ENCODE measurements around the gene MAGI2.

MAGI2 gene

GRCh38 chr7:79334334-79334733 lies 119.1 kb downstream of the MAGI2 start:
- DNase-seq (ENCODE audit: low read depth) = no peak
- in situ Hi-C loops (cut with HindIII; ENCODE audit: low sequenced_read_pairs) = no loop called here
- no peak overlapping the region for H3K4me3 ChIP-seq (ENCODE audit: low read depth, low read length)
- no peak for TF ChIP-seq CTCF (IDR thresholded peaks at IDR 0.05; ENCODE audit: low read depth, low read length, missing control alignments)

- in situ Hi-C loops (cut with HindIII; ENCODE audit: low sequenced_read_pairs) = no loop called here
Observed at GRCh38 chr7:79332091-79332490, 121.4 kb downstream of the MAGI2 start.

GRCh38 chr7:79329464-79329863 lies 124.0 kb downstream of the MAGI2 start:
- no peak for TF ChIP-seq CTCF (IDR thresholded peaks at IDR 0.05; ENCODE audit: low read depth, low read length, missing control alignments)
- DNase-seq (ENCODE audit: low read depth) = no peak
- H3K4me3 ChIP-seq (ENCODE audit: low read depth, low read length) = no peak overlapping the region
- in situ Hi-C loops (cut with HindIII; ENCODE audit: low sequenced_read_pairs) = no loop called here

More at GRCh38 chr7:79332091-79332490, 121.4 kb downstream of the MAGI2 start:
- no peak for DNase-seq (ENCODE audit: low read depth)
- H3K4me3 ChIP-seq (ENCODE audit: low read depth, low read length) = no peak overlapping the region
- TF ChIP-seq CTCF (IDR thresholded peaks at IDR 0.05; ENCODE audit: low read depth, low read length, missing control alignments) = no peak

- in situ Hi-C loops (cut with HindIII; ENCODE audit: low sequenced_read_pairs) = no loop called here
- H3K4me3 ChIP-seq (ENCODE audit: low read depth, low read length) = no peak overlapping the region
- DNase-seq (ENCODE audit: low read depth) = peak; percentile 49
- no peak for TF ChIP-seq CTCF (IDR thresholded peaks at IDR 0.05; ENCODE audit: low read depth, low read length, missing control alignments)
Observed at GRCh38 chr7:79320741-79321473, 132.6 kb downstream of the MAGI2 start.

GRCh38 chr7:79319369-79319768 lies 134.1 kb downstream of the MAGI2 start:
- in situ Hi-C loops (cut with HindIII; ENCODE audit: low sequenced_read_pairs) = no loop called here
- no peak overlapping the region for H3K4me3 ChIP-seq (ENCODE audit: low read depth, low read length)
- TF ChIP-seq CTCF (IDR thresholded peaks at IDR 0.05; ENCODE audit: low read depth, low read length, missing control alignments) = no peak
- no peak for DNase-seq (ENCODE audit: low read depth)

- peak; percentile 60 for DNase-seq (ENCODE audit: low read depth)
- in situ Hi-C loops (cut with HindIII; ENCODE audit: low sequenced_read_pairs) = no loop called here
- TF ChIP-seq CTCF (IDR thresholded peaks at IDR 0.05; ENCODE audit: low read depth, low read length, missing control alignments) = no peak
- H3K4me3 ChIP-seq (ENCODE audit: low read depth, low read length) = no peak overlapping the region
Observed at GRCh38 chr7:79317728-79318127, 135.7 kb downstream of the MAGI2 start.

Data from astrocyte of the cerebellum (primary cell).